Measurements from ENCODE around the gene NRXN3.
"Not testable (repeated sequence)": the region's sequence is repeated elsewhere in the genome, so short reads cannot be mapped to it uniquely, and the experiment has no call there.

Gene NRXN3

DNA sequence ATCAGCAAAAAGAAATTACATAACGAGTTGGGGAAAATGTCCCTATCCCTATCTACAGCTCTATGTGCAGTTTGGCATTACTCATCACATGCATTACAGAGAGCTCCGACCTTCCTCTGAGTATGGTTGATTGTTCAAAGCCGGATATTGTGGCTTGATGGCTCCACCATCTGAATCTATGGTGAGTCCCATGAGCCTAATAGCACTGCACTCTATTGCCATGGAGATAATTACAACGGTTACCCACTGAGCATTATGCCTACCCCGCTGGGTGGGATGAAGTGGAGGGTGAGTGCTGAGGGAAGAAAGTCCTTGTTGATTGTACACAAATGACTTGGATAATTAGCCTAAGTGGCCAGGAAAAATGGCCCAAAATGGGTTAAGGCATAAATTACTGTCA lies 800.5 kb downstream of the NRXN3 start:
- no peak for DNase-seq

DNA sequence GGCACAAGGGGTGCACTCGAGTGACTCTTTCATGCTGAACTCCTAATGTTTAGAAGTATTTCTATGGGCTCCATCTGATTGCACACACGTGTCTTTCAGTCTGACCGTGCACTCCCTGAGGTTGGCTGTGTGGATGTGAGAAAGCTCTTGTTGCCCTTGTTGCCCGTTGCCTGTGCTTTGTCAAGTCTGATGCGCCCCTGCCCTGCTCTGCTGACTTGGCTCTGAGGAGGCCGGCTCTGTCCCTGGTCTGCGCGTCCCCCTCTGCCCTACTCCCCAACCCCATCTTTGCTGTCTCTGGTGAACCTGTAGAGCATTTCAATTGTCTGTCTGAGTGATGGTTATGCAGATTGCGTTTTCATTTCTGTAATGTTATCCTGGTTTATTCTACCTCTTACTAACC lies 802.3 kb downstream of the NRXN3 start:
- DNase-seq = no peak

GRCh38 chr14:78974691-78975090 lies 804.5 kb downstream of the NRXN3 start:
- no peak for DNase-seq

GRCh38 chr14:78975734-78976133 lies 805.6 kb downstream of the NRXN3 start:
- no peak for DNase-seq

- DNase-seq = no peak
Measured at GRCh38 chr14:78978896-78979295, 808.7 kb downstream of the NRXN3 start.

GRCh38 chr14:78982551-78982950 lies 812.4 kb downstream of the NRXN3 start:
- DNase-seq = no peak

DNA sequence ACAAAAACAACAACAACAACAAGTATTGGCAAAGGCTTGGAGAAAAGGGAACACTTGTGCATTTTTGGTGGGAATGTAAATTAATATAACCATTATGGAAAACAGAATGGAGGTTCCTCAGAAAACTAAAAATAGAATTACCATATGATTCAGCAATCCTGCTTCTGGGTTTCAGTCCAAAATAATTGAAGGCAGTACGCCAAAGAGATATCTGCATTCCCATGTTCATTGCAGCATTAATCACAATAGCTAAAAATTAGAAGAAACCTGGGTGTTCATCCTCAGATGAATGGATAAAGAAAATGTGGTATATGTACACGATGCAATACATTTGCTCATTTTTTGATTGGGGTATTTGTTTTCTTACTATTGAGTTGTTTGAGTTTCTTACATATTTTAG lies 813.0 kb downstream of the NRXN3 start:
- DNase-seq = no peak

- DNase-seq = no peak
Measured at GRCh38 chr14:78985668-78986381, 815.7 kb downstream of the NRXN3 start.

- DNase-seq = no peak
Measured at GRCh38 chr14:78986989-78987388, 816.8 kb downstream of the NRXN3 start.

- no peak for DNase-seq
Measured at GRCh38 chr14:78989221-78989620, 819.0 kb downstream of the NRXN3 start.

DNA sequence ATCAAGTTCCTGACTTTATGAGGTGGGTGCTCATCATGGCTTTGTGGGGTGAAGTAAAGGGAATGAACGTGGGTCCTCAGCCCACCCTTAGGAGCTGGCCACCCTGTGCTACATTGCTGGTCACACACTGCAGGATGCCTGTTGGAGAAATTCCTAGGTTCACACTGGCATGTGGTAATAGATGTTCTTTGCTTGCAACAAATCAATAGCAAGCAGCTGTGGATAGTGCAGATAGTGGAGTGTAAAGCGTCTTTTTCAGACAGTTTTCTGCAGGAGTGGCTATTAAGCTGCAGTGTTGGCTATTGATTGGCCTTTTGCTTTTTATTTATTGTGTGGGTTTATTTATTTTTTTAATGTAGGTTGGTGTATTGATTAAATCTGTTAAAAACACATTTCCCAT lies 822.7 kb downstream of the NRXN3 start:
- no peak for DNase-seq

DNA sequence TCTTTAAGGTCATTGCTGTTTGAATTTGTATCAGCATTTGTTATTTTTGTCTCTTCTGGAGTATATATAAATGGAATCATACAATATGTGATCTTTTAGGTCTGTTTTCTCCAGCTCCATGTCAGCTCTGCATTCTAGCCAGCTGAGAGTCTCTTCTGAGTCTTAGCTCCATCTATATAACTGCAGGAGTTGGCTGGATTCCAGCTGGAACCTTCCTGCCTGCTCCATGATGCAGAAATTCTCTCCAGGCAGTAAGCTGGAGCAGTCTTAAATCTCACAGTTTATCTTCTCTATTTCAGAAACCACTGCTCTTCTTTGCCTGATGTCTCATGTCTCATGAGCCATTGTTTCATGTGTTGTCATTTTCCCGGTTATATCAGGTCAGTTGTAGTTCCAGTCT lies 827.6 kb downstream of the NRXN3 start:
- no peak for DNase-seq

DNA sequence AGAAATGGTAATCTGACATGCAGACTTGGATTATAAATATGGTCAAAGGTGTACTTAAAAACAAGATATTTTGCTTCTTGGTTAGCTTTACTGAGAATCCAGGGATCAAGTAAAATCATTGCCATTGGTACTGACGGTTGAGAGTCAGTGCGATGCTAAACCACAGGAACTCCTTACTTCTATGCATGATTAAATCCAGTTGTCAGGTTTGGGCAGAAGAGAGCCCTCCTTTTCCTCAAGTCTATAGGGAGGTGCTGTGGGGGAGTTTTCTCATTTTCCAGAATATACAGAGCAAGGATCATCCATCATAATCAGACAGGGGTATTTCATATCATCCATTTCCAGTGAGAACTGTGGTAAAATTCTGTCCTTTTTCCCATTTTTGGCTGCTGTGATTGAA lies 839.1 kb downstream of the NRXN3 start:
- no peak for DNase-seq

- DNase-seq = no peak
Measured at GRCh38 chr14:79011091-79011919, 841.1 kb downstream of the NRXN3 start.

DNA sequence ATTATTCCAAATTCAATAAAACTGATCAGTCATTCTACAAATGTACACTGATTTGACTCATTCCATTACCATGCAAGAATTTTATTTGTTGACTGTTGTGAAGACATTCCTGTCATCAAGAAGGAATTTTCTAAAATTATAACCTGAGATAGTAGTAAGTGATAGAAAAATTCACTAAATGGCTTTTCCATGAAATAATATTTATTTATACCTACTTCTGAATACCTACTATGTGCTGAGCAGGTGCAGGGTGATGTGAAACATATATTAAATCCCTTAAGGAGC lies 841.7 kb downstream of the NRXN3 start:
- no peak for DNase-seq

GRCh38 chr14:79016828-79017505 lies 846.8 kb downstream of the NRXN3 start:
- no peak for DNase-seq

GRCh38 chr14:79017561-79017960 lies 847.4 kb downstream of the NRXN3 start:
- DNase-seq = no peak

DNA sequence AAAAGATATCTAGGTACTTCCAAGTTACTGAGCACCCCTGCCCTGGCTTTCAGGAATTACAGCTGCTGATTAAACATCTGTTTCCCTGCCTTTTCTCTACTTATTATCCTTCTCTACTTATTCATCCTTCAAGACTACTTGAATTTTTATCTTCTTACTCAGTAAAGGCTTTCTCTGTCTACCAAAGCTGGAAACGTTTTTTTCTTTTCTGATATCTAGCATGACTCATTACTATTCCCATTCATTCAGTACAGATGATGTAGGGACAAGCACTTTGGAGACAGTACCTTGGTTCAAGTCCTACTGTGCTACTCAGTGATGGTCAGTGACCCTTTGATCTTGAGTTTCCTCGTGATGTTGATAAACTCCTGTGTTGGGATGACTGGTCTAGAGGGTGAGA lies 848.7 kb downstream of the NRXN3 start:
- DNase-seq = no peak

- DNase-seq = not testable (repeated sequence)
Measured at GRCh38 chr14:79019898-79020297, 849.7 kb downstream of the NRXN3 start.

GRCh38 chr14:79021766-79022165 lies 851.6 kb downstream of the NRXN3 start:
- DNase-seq = no peak

- no peak for DNase-seq
Measured at GRCh38 chr14:79027138-79027537, 857.0 kb downstream of the NRXN3 start.

DNA sequence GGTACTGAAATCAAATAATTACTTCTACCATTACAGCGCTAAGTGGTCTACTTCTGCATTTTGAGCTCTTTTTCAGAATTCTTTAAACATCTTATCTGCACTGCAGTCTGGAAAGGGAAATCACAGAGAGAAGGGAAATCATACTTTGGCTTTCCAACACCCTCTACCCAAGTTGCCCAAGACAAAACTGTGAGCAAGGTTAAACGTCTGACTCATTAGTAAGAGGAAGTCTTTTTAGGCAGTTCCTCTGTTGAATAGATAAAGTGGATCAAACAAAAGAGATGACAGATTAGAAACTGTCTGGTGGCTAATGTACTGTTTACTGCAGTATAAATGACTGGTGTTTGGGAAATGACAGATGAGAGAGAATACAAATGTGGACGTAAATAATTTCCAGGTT lies 858.1 kb downstream of the NRXN3 start:
- DNase-seq = no peak

DNA sequence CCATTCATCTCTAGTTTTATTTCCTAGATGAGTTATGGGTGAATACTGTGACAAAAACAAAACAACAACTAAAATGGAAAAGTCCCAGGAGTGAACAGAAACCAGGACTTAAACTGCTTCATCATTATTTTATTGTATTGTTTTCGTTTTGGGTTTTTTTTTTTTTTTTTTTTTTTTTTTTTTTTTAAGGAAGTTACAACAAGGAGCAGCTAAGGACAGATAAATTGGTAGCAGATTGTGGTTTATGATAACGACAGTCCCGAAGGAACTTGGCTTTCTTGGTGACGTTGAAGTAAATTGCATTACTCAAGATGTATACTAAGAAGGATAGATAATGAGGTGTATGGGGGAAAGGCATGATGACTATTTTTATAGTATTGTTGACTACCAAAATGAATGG lies 866.3 kb downstream of the NRXN3 start:
- DNase-seq = no peak

DNA sequence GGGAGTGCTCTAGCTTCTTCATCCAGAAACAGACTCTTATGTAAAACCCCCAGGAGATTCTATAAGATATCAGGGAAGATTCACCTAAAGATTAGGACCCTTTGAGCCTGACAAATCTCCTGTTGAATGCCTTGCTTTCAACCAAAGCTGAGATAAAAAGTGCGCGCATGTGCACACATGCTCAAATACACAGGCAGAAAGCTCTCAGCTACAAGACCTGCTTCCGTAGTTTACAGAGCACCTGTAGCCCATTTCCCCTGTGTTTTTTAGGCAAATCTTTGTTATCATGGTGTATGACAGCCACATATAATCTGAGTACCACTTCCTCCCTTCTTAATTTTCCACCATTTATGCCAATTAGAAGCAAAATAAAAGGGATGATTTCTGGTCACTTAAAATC lies 866.9 kb downstream of the NRXN3 start:
- no peak for DNase-seq

Data from NCI-H526 treated with DMSO at 0.1 percent for 48 hours (cell line).